ENCODE measurements around the gene MAP3K2. TPM values are rescaled to one million over a fixed set of nuclear protein-coding genes. Genes with fewer than 3 reads are reported as not detected.

Gene MAP3K2
- total and polyA plus RNA-seq, 2 experiments from 2014 or later: 36.7 to 41.0 TPM

DNA sequence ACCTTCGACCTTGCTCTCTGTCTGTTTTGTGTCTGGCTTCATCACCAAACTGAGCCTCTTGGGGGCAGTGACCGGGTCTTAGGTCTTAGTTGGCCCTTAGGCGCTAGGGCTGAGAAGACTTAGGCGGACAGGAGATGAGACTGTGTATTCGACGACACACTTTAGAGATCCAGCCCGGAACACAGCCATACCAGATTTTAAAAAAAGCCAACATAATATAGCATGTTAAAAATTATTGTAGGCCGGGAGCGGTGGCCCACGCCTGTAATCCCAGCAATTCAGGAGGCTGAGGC is 21.0 kb upstream of the MAP3K2 start:
- Histone ChIP-seq H3K27ac (peak overlapping the region; percentile 72), H3K9ac (peak overlapping the region; percentile 81), H3K4me2 (ENCODE audit: unreplicated experiment) (no peak overlapping the region), H3K9me3 (ENCODE audit: low read depth) (no peaks in the 10 kb centered on the region), H3K36me3 (ENCODE audit: low read depth) (no peaks in the 10 kb centered on the region), H3K4me3 (no peak overlapping the region), H2AFZ (peak overlapping the region; percentile 64), H4K20me1 (ENCODE audit: insufficient read depth) (no peaks in the 10 kb centered on the region), H3K4me1 (ENCODE audit: insufficient read depth) (peaks cover 47% of the 10 kb centered on the region), H3F3A (ENCODE audit: insufficient read depth) (peaks cover 44% of the 10 kb centered on the region), H3K79me2 (ENCODE audit: insufficient read depth) (no peaks in the 10 kb centered on the region), H3K27me3 (replicated peaks; ENCODE audit: insufficient read depth) (no peaks in the 10 kb centered on the region), H3K9me2 (ENCODE audit: insufficient read depth) (no peaks in the 10 kb centered on the region)
- WGBS, 2 experiments (ENCODE audit: low coverage in 1 of 2, low lambda C conversion rate in 2 of 2, missing lambda C conversion rate in 2 of 2): 83 to 86% methylated on average over 10 of the region's 10 CpGs
- in situ Hi-C loops (cut with MboI): no loop called here
- no peak for DNase-seq
- no peak for TF ChIP-seq EZH2 (IDR thresholded peaks at IDR 0.05; ENCODE audit: insufficient read depth, poor library complexity, severe bottlenecking)
- TF ChIP-seq EZH2phosphoT487 (IDR thresholded peaks at IDR 0.05; ENCODE audit: insufficient read depth, low read depth): no peak

DNA sequence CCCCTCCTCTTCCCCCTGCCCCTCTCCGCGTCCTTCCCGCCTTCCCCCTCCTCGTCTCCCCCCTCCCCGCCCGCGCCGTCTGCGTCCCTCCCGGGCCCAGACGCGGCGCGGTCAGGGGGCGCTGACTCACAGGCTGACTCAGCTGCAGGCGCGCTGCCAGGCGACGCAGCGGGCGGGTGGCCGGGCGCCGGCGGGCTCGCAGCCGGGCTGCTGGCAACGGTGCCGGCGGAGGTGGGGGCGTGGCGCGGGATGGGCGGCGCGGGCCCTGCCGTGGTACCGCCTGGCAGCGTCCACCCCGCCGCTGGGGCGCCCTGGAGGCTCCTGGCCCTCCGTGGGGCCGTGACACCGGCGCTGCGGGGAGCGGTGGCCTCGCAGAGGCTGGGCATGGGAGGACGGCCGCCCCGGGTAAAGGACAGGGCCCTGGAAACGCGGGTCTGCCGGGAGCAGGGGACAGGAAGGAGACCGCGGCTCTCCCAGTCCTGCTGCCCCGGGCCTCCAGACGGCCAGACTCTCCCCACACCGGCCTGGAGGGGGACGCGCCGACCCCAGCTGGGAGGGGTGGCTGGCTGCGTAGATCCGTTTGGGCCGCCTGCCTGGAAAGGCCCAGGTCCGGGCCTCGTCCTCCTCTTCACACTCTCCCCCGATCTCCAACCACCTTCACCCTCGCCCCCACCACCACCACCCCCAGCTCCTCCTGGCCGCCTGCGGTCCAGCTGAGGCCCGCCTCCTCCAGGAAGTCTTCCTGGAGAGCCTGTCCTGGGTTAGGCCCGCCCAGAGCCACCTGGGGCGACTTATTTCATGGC is 20.4 kb upstream of the MAP3K2 start:
- Histone ChIP-seq H3K9ac (peak overlapping the region; percentile 81), H3K79me2 (ENCODE audit: insufficient read depth) (no peaks in the 10 kb centered on the region), H3K27ac (peak overlapping the region; percentile 72), H3K9me2 (ENCODE audit: insufficient read depth) (no peaks in the 10 kb centered on the region), H3K4me2 (ENCODE audit: unreplicated experiment) (peak overlapping the region; percentile 76), H3K4me3 (peak overlapping the region; percentile 65), H3F3A (ENCODE audit: insufficient read depth) (peaks cover 40% of the 10 kb centered on the region), H2AFZ (peak overlapping the region; percentile 64), H3K27me3 (replicated peaks; ENCODE audit: insufficient read depth) (no peaks in the 10 kb centered on the region), H4K20me1 (ENCODE audit: insufficient read depth) (no peaks in the 10 kb centered on the region), H3K9me3 (ENCODE audit: low read depth) (no peaks in the 10 kb centered on the region), H3K36me3 (ENCODE audit: low read depth) (no peaks in the 10 kb centered on the region), H3K4me1 (ENCODE audit: insufficient read depth) (peaks cover 42% of the 10 kb centered on the region)
- TF ChIP-seq EZH2 (IDR thresholded peaks at IDR 0.05; ENCODE audit: insufficient read depth, poor library complexity, severe bottlenecking) (no peak), EZH2phosphoT487 (IDR thresholded peaks at IDR 0.05; ENCODE audit: insufficient read depth, low read depth) (no peak)
- in situ Hi-C loops (cut with MboI): no loop called here
- 11 to 14% methylated on average over 31 to 50 of the region's 75 CpGs for WGBS, 2 experiments (ENCODE audit: low coverage in 1 of 2, low lambda C conversion rate in 2 of 2, missing lambda C conversion rate in 2 of 2)
- DNase-seq: peak; percentile 96

GRCh38 chr2:127407661-127408003 is 19.9 kb upstream of the MAP3K2 start:
- no peaks in the 10 kb centered on the region for H3K36me3 ChIP-seq (ENCODE audit: low read depth)
- TF ChIP-seq EZH2phosphoT487 (IDR thresholded peaks at IDR 0.05; ENCODE audit: insufficient read depth, low read depth) (no peak), EZH2 (IDR thresholded peaks at IDR 0.05; ENCODE audit: insufficient read depth, poor library complexity, severe bottlenecking) (no peak)
- H3K9me2 ChIP-seq (ENCODE audit: insufficient read depth): no peaks in the 10 kb centered on the region
- H2AFZ ChIP-seq: no peak overlapping the region
- H3K27ac ChIP-seq: peak overlapping the region; percentile 54
- H3K9me3 ChIP-seq (ENCODE audit: low read depth): no peaks in the 10 kb centered on the region
- no peak overlapping the region for H3K4me2 ChIP-seq (ENCODE audit: unreplicated experiment)
- peaks cover 41% of the 10 kb centered on the region for H3K4me1 ChIP-seq (ENCODE audit: insufficient read depth)
- no peak overlapping the region for H3K4me3 ChIP-seq
- in situ Hi-C loops (cut with MboI): no loop called here
- H3K27me3 ChIP-seq (replicated peaks; ENCODE audit: insufficient read depth): no peaks in the 10 kb centered on the region
- H3K79me2 ChIP-seq (ENCODE audit: insufficient read depth): no peaks in the 10 kb centered on the region
- WGBS, 2 experiments (ENCODE audit: low coverage in 1 of 2, low lambda C conversion rate in 2 of 2, missing lambda C conversion rate in 2 of 2): 4% methylated on average over 6 of the region's 6 CpGs; no CpG with 5 or more reads in 1 of the 2 experiments
- H4K20me1 ChIP-seq (ENCODE audit: insufficient read depth): no peaks in the 10 kb centered on the region
- no peak for DNase-seq
- peak overlapping the region; percentile 31 for H3K9ac ChIP-seq
- H3F3A ChIP-seq (ENCODE audit: insufficient read depth): peaks cover 36% of the 10 kb centered on the region

DNA sequence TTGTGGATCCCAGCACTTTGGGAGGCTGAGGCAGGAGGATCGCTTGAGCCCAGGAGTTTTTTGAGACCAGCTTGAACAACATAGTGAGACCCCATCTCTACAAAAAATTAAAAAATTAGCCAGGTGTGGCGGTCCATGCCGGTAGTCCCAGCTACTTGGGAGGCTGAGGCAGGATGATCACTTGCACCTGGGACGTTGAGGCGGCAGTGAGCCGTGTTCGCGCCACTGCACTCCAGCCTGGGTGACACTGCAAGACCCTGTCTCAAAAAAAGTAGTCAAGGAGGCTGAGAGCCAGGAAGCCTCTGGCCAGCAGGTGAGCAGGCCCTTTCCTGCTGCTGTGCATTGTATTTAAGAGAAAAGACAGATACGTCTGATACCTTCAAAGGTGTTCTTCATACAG is 19.3 kb upstream of the MAP3K2 start:
- no peaks in the 10 kb centered on the region for H4K20me1 ChIP-seq (ENCODE audit: insufficient read depth)
- H3K27ac ChIP-seq: peak overlapping the region; percentile 54
- H3K9me3 ChIP-seq (ENCODE audit: low read depth): no peaks in the 10 kb centered on the region
- H3K9ac ChIP-seq: peak overlapping the region; percentile 31; the same call in 1 of the 2 replicates
- no peaks in the 10 kb centered on the region for H3K9me2 ChIP-seq (ENCODE audit: insufficient read depth)
- no peak for TF ChIP-seq EZH2phosphoT487 (IDR thresholded peaks at IDR 0.05; ENCODE audit: insufficient read depth, low read depth)
- no peak for TF ChIP-seq EZH2 (IDR thresholded peaks at IDR 0.05; ENCODE audit: insufficient read depth, poor library complexity, severe bottlenecking)
- 96% methylated on average over 9 of the region's 9 CpGs for WGBS, 2 experiments (ENCODE audit: low coverage in 1 of 2, low lambda C conversion rate in 2 of 2, missing lambda C conversion rate in 2 of 2)
- H3K4me3 ChIP-seq: no peak overlapping the region
- peaks cover 34% of the 10 kb centered on the region for H3F3A ChIP-seq (ENCODE audit: insufficient read depth)
- no peaks in the 10 kb centered on the region for H3K36me3 ChIP-seq (ENCODE audit: low read depth)
- no peaks in the 10 kb centered on the region for H3K27me3 ChIP-seq (replicated peaks; ENCODE audit: insufficient read depth)
- no peak overlapping the region for H2AFZ ChIP-seq
- no peak overlapping the region for H3K4me2 ChIP-seq (ENCODE audit: unreplicated experiment)
- H3K79me2 ChIP-seq (ENCODE audit: insufficient read depth): no peaks in the 10 kb centered on the region
- H3K4me1 ChIP-seq (ENCODE audit: insufficient read depth): peaks cover 43% of the 10 kb centered on the region
- in situ Hi-C loops (cut with MboI): no loop called here
- DNase-seq: no peak

Measured in GM23248 (cell line).